WERI-Rb-1 (cell line): ENCODE data around the gene RHOU.
A peak's percentile ranks its signal among the peaks of the same experiment; 100 is the strongest.

Source experiments
- DNase-seq: peaks from one replicate; pipeline ENCODE4 v3.0.0-alpha.2; 2020
- H3K27ac ChIP-seq: fragments of 250-450 bp; sonication (Bioruptor Pico); 2 replicates; pipeline ENCODE4 v1.5.1; 2020; ENCODE audit warnings: mild to moderate bottlenecking, moderate library complexity
- H3K27me3 ChIP-seq: fragments of 250-450 bp; sonication (Bioruptor Pico); 2 replicates; pipeline ENCODE4 v1.5.1; 2021; ENCODE audit warnings: mild to moderate bottlenecking, low read depth, moderate library complexity; ENCODE audit not compliant: insufficient read depth, severe bottlenecking
- H3K36me3 ChIP-seq: fragments of 250-450 bp; sonication (Bioruptor Pico); 2 replicates; pipeline ENCODE4 v1.5.1; 2020; ENCODE audit warnings: mild to moderate bottlenecking, moderate library complexity
- H3K4me3 ChIP-seq: 2 replicates; pipeline ENCODE4 v1.5.1; 2011; ENCODE audit warnings: low read depth, mild to moderate bottlenecking, control low read depth, low read length
- H3K9me3 ChIP-seq: fragments of 250-450 bp; sonication (Bioruptor Pico); 2 replicates; pipeline ENCODE4 v1.5.1; 2021; ENCODE audit warnings: mild to moderate bottlenecking, moderate library complexity; ENCODE audit not compliant: severe bottlenecking
- TF ChIP-seq, protein P1 (sequence below): IDR thresholded peaks from 2 replicates; pipeline ENCODE4 v1.5.1; 2011; ENCODE audit warnings: low read depth, mild to moderate bottlenecking, control low read depth, inconsistent platforms, low read length

The RHOU gene

GRCh38 chr1:228778961-228779360 lies 43.7 kb downstream of the RHOU start:
- TF ChIP-seq, protein P1, sequence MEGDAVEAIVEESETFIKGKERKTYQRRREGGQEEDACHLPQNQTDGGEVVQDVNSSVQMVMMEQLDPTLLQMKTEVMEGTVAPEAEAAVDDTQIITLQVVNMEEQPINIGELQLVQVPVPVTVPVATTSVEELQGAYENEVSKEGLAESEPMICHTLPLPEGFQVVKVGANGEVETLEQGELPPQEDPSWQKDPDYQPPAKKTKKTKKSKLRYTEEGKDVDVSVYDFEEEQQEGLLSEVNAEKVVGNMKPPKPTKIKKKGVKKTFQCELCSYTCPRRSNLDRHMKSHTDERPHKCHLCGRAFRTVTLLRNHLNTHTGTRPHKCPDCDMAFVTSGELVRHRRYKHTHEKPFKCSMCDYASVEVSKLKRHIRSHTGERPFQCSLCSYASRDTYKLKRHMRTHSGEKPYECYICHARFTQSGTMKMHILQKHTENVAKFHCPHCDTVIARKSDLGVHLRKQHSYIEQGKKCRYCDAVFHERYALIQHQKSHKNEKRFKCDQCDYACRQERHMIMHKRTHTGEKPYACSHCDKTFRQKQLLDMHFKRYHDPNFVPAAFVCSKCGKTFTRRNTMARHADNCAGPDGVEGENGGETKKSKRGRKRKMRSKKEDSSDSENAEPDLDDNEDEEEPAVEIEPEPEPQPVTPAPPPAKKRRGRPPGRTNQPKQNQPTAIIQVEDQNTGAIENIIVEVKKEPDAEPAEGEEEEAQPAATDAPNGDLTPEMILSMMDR: no peak
- H3K27ac ChIP-seq: no peak overlapping the region
- H3K27me3 ChIP-seq: no peaks in the 10 kb centered on the region
- H3K9me3 ChIP-seq: no peaks in the 10 kb centered on the region
- H3K4me3 ChIP-seq: no peak overlapping the region
- DNase-seq: no peak
- no peaks in the 10 kb centered on the region for H3K36me3 ChIP-seq

DNA sequence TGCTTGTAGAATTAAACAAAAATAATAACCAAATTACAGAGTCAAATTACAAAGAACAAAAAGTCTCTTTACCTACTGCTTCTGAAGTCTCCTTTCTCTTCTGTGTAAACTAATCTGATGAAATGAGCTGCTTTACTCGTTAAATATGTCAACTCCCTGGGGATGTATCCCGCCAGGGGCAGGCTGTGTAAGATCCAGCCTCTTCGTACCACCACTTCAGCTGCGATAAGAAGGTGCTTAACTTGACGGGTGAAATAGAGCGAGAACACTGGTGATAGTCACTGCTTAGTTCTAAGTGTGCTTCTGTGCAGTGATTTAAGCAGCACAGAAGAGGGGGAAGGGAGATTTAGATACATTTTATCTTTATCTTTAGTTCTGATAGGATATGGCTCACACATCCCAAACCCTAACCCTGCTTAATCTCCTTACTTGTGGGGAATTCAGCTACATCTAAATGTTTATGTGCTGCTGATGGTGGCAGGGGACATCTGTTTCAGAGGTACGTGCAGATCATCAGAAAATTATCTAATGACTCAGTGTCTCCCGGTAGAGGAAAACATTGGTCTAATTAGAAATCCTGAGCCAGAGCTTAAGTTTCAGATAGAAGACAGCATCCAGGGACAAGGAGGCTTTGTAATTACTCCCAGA lies 46.0 kb downstream of the RHOU start:
- DNase-seq: peak; percentile 81
- H3K9me3 ChIP-seq: no peaks in the 10 kb centered on the region
- H3K4me3 ChIP-seq: no peak overlapping the region
- no peaks in the 10 kb centered on the region for H3K36me3 ChIP-seq
- H3K27me3 ChIP-seq: no peaks in the 10 kb centered on the region
- TF ChIP-seq, protein P1: no peak
- no peak overlapping the region for H3K27ac ChIP-seq

DNA sequence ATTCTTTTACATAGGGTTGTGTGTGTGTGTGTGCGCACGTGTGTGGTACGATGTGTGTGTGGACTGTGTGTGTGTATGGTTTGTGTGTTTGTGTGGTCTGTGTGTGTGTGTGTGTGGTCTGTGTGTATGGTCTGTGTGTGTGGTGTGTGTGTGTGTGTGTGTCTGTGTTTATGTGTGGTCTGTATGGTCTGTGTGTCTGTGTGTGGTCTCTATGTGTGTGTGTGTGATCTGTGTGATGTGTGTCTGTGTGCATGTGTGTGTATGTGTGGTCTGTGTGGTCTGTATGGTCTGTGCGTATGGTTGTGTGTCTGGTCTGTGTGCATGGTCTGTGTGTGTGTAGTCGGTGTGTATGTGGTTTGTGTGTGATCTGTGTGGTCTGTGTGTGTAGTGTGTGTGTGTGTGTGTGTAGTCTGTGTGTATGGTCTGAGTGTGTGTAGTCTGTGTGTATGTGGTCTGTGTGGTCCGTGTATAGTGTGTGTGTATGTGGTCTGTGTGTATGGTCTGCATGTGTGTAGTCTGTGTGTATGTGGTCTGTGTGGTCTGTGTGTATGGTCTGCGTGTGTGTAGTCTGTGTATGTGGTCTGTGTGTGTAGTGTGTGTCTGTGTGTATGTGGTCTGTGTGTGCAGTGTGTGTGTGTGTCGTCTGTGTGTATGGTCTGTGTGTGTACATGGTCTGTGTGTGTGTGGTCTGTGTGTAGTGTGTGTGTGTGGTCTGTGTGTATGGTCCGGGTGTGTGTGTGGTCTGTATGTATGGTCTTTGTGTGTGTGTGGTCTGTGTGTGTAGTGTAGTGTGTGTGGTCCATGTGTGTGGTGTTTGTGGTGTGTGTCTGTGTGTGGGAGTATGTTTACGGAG lies 46.8 kb downstream of the RHOU start:
- H3K4me3 ChIP-seq: no peak overlapping the region
- H3K27me3 ChIP-seq: no peaks in the 10 kb centered on the region
- no peak for DNase-seq
- no peaks in the 10 kb centered on the region for H3K36me3 ChIP-seq
- H3K9me3 ChIP-seq: no peaks in the 10 kb centered on the region
- no peak overlapping the region for H3K27ac ChIP-seq
- TF ChIP-seq, protein P1: no peak

GRCh38 chr1:228782662-228783417 lies 47.6 kb downstream of the RHOU start:
- Histone ChIP-seq H3K4me3 (no peak overlapping the region), H3K27ac (no peak overlapping the region)
- no peak for DNase-seq

GRCh38 chr1:228783418-228784040 lies 48.2 kb downstream of the RHOU start:
- Histone ChIP-seq H3K4me3 (no peak overlapping the region), H3K27ac (no peak overlapping the region), H3K9me3 (no peaks in the 10 kb centered on the region), H3K36me3 (no peaks in the 10 kb centered on the region), H3K27me3 (no peaks in the 10 kb centered on the region)
- TF ChIP-seq, protein P1: no peak
- DNase-seq: no peak

More at GRCh38 chr1:228782662-228783417, 47.6 kb downstream of the RHOU start:
- Histone ChIP-seq H3K27me3 (no peaks in the 10 kb centered on the region), H3K36me3 (no peaks in the 10 kb centered on the region), H3K9me3 (no peaks in the 10 kb centered on the region)
- TF ChIP-seq, protein P1: no peak
